Measurements from ENCODE around the gene RBPJL. TPM values are rescaled to one million over a fixed set of nuclear protein-coding genes. Genes with fewer than 3 reads are reported as not detected.

Gene RBPJL
- total RNA-seq = not detected

- DNase-seq (ENCODE audit: low spot score) = no peak
Measured at GRCh38 chr20:45306431-45306982, at the start of gene RBPJL. Gene RBPJL, plus strand, starts transcription at chr20:45306840. Its CDS starts 83 bp downstream, at chr20:45306923.

GRCh38 chr20:45257161-45257560, 49.5 kb upstream of the RBPJL start:
- ATAC-seq (ENCODE audit: low FRiP score) (no peak), DNase-seq (ENCODE audit: low spot score) (no peak)
- TF ChIP-seq CTCF (IDR thresholded peaks at IDR 0.05) = no peak

More at GRCh38 chr20:45306431-45306982, at the start of gene RBPJL:
- ATAC-seq (ENCODE audit: low FRiP score) = no peak
- peak in 2 of 3 donors; percentile 2 to 13 for TF ChIP-seq CTCF (IDR thresholded peaks at IDR 0.05)

- no peak for TF ChIP-seq CTCF (IDR thresholded peaks at IDR 0.05)
- ATAC-seq (ENCODE audit: low FRiP score) (no peak), DNase-seq (ENCODE audit: low spot score) (no peak)
Measured at GRCh38 chr20:45257711-45258110, 48.9 kb upstream of the RBPJL start.

GRCh38 chr20:45258259-45258658, 48.4 kb upstream of the RBPJL start:
- ATAC-seq (ENCODE audit: low FRiP score) (no peak), DNase-seq (ENCODE audit: low spot score) (no peak)
- TF ChIP-seq CTCF (IDR thresholded peaks at IDR 0.05) = no peak

- no peak for DNase-seq (ENCODE audit: low spot score)
- no peak for TF ChIP-seq CTCF (IDR thresholded peaks at IDR 0.05)
- no peak for ATAC-seq (ENCODE audit: low FRiP score)
Measured at GRCh38 chr20:45258664-45259063, 48.0 kb upstream of the RBPJL start.

- ATAC-seq (ENCODE audit: low FRiP score) = no peak
- no peak for DNase-seq (ENCODE audit: low spot score)
- TF ChIP-seq CTCF (IDR thresholded peaks at IDR 0.05) = no peak
Measured at GRCh38 chr20:45263556-45264266, 42.9 kb upstream of the RBPJL start.

- DNase-seq (ENCODE audit: low spot score) = no peak
- TF ChIP-seq CTCF (IDR thresholded peaks at IDR 0.05) = no peak
- no peak for ATAC-seq (ENCODE audit: low FRiP score)
Measured at GRCh38 chr20:45266977-45267376, 39.7 kb upstream of the RBPJL start.

All from omental fat pad (tissue), 4 donors.